KMS-11 (cell line): ENCODE results near the gene ASB5.
"Not testable (repeated sequence)": the region's sequence is repeated elsewhere in the genome, so short reads cannot be mapped to it uniquely, and the experiment has no call there.

Source experiments
- H2AFZ ChIP-seq: fragments of 200-600 bp; sonication (generic); 2 replicates; pipeline ENCODE4 v1.6.1; 2016; ENCODE audit warnings: antibody characterized with exemption, mixed run types, low read depth
- H3K27ac ChIP-seq: fragments of 200-600 bp; sonication (generic); 2 replicates; pipeline ENCODE4 v1.6.1; 2016; ENCODE audit warnings: mild to moderate bottlenecking, mixed run types
- H3K27me3 ChIP-seq: fragments of 200-600 bp; sonication (generic); 2 replicates; pipeline ENCODE4 v1.6.1; 2017; ENCODE audit warnings: mild to moderate bottlenecking, low read depth, mixed run types, moderate library complexity; ENCODE audit not compliant: insufficient read depth
- H3K36me3 ChIP-seq: fragments of 200-600 bp; sonication (generic); 2 replicates; pipeline ENCODE4 v1.6.1; 2017; ENCODE audit warnings: mild to moderate bottlenecking, mixed run types; ENCODE audit not compliant: insufficient read depth
- H3K4me1 ChIP-seq: fragments of 200-600 bp; sonication (generic); 2 replicates; pipeline ENCODE4 v1.6.1; 2016; ENCODE audit warnings: mild to moderate bottlenecking, low read depth, mixed run types; ENCODE audit not compliant: poor library complexity, severe bottlenecking
- H3K4me2 ChIP-seq: fragments of 200-600 bp; sonication (generic); 2 replicates; pipeline ENCODE4 v1.7.0; 2016; ENCODE audit warnings: mild to moderate bottlenecking, mixed run types
- H3K4me3 ChIP-seq: fragments of 200-600 bp; sonication (generic); IDR thresholded peaks from 2 replicates; pipeline ENCODE4 v1.6.1; 2017; ENCODE audit warnings: low read depth, low read length, mixed read lengths; ENCODE audit not compliant: insufficient read depth
- H3K79me2 ChIP-seq: fragments of 200-600 bp; sonication (generic); 2 replicates; pipeline ENCODE4 v1.6.1; 2016; ENCODE audit warnings: low read depth, mixed run types; ENCODE audit not compliant: insufficient read depth
- H3K9ac ChIP-seq: fragments of 200-600 bp; sonication (generic); 2 replicates; pipeline ENCODE4 v1.6.1; 2016; ENCODE audit warnings: mild to moderate bottlenecking, mixed run types
- H4K20me1 ChIP-seq: fragments of 200-600 bp; sonication (generic); 2 replicates; pipeline ENCODE4 v1.6.1; 2016; ENCODE audit warnings: mild to moderate bottlenecking, mixed run types; ENCODE audit not compliant: insufficient read depth
- TF ChIP-seq, protein P1 (sequence below): fragments of 200-600 bp; sonication (generic); conservative IDR thresholded peaks from 2 replicates; pipeline ENCODE4 v1.6.1; 2017; ENCODE audit warnings: low read depth, mild to moderate bottlenecking, antibody characterized with exemption, low read length, moderate library complexity, mixed read lengths

Gene ASB5

DNA sequence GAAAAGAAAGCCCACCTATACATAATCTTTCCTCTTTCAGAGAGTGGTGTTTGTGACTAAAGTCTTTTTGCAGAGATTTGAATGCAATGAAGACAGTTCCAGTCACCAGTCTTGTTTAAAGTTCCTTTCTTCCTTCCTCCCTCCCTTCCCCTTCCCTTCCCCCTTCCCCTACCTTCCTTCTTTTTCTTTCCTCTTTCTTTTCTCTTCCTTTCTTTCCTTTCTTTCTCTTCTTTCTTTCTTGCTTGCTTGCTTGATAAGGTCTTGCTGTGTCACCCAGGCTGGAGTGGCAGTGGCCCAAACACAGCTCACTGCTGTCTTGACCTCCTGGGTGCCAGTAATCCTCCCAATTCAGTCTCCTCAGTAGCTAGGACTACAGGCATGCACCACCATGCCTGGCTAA is 19.0 kb upstream of the ASB5 start:
- no peak overlapping the region for H3K27ac ChIP-seq
- no peaks in the 10 kb centered on the region for H3K4me1 ChIP-seq
- no peaks in the 10 kb centered on the region for H3K79me2 ChIP-seq
- no peak overlapping the region for H2AFZ ChIP-seq
- no peaks in the 10 kb centered on the region for H3K27me3 ChIP-seq
- TF ChIP-seq, protein P1, sequence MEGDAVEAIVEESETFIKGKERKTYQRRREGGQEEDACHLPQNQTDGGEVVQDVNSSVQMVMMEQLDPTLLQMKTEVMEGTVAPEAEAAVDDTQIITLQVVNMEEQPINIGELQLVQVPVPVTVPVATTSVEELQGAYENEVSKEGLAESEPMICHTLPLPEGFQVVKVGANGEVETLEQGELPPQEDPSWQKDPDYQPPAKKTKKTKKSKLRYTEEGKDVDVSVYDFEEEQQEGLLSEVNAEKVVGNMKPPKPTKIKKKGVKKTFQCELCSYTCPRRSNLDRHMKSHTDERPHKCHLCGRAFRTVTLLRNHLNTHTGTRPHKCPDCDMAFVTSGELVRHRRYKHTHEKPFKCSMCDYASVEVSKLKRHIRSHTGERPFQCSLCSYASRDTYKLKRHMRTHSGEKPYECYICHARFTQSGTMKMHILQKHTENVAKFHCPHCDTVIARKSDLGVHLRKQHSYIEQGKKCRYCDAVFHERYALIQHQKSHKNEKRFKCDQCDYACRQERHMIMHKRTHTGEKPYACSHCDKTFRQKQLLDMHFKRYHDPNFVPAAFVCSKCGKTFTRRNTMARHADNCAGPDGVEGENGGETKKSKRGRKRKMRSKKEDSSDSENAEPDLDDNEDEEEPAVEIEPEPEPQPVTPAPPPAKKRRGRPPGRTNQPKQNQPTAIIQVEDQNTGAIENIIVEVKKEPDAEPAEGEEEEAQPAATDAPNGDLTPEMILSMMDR, result no peak
- H3K4me2 ChIP-seq, result no peak overlapping the region
- H3K9ac ChIP-seq, result no peak overlapping the region
- H3K36me3 ChIP-seq, result no peaks in the 10 kb centered on the region
- no peaks in the 10 kb centered on the region for H4K20me1 ChIP-seq
- no peak overlapping the region for H3K4me3 ChIP-seq

DNA sequence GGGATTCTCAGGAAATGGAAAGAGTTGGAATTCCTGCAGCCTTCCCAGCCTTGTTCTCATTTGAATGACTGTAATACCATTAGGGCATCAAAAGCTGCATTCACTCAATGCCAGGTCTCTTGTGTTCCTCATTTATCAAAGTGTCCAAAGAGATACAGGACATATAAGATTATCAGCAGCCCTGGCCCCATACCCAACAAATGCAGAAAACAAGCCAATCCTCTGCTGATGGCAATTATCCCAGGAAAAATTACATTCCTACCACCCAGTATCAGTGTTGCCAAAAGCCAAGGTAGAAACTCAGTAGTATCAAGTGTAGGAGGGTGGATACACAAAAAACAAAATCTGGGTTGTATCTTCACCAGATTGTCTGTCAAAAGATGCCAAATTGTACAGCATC is 18.5 kb upstream of the ASB5 start:
- H3K27me3 ChIP-seq, result no peaks in the 10 kb centered on the region
- no peak overlapping the region for H3K27ac ChIP-seq
- H3K4me3 ChIP-seq, result no peak overlapping the region
- no peaks in the 10 kb centered on the region for H3K4me1 ChIP-seq
- H2AFZ ChIP-seq, result no peak overlapping the region
- H4K20me1 ChIP-seq, result no peaks in the 10 kb centered on the region
- TF ChIP-seq, protein P1, result no peak
- no peaks in the 10 kb centered on the region for H3K79me2 ChIP-seq
- no peaks in the 10 kb centered on the region for H3K36me3 ChIP-seq
- no peak overlapping the region for H3K4me2 ChIP-seq
- no peak overlapping the region for H3K9ac ChIP-seq

DNA sequence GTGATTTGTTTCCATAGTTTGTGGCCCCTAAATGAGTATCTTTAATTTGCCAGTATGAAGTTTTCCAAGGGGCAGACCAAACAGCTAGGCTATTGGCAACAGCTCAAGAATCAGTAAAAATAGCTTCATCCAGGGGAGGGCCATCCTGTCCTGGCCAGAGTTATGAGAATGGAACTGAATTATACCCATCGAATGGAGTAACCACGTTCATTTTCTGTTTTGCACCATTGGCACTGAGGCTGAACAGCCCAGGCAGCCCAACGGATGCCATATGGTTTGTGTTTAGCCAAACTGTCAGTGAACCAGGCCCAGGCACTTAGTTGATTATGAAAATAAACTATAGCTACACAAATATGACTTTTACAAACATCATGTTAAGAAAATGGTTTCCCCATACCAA is 17.7 kb upstream of the ASB5 start:
- Histone ChIP-seq H2AFZ (no peak overlapping the region), H3K4me2 (no peak overlapping the region), H3K36me3 (no peaks in the 10 kb centered on the region), H3K4me3 (no peak overlapping the region), H4K20me1 (no peaks in the 10 kb centered on the region), H3K4me1 (no peaks in the 10 kb centered on the region), H3K27ac (no peak overlapping the region), H3K9ac (no peak overlapping the region), H3K79me2 (no peaks in the 10 kb centered on the region), H3K27me3 (no peaks in the 10 kb centered on the region)
- TF ChIP-seq, protein P1, result no peak

DNA sequence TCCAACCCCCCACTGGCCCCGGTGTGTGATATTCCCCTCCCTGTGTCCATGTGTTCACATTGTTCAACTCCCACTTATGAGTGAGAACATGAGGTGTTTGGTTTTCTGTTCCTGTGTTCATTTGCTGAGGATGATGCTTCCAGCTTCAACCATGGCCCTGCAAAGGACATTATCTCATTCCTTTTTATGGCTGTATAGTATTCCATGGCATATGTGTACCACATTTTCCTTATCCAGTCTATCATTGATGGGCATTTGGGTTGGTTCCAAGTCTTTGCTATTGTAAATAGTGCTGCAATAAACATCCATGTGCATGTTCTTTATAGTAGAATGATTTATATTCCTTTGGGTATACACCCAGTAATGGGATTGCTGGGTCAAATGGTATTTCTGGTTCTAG is 10.5 kb upstream of the ASB5 start:
- H3K36me3 ChIP-seq, H4K20me1 ChIP-seq, H3K27ac ChIP-seq, H2AFZ ChIP-seq, H3K79me2 ChIP-seq, H3K4me3 ChIP-seq, H3K9ac ChIP-seq, H3K4me1 ChIP-seq, H3K4me2 ChIP-seq, H3K27me3 ChIP-seq: not testable (repeated sequence)

DNA sequence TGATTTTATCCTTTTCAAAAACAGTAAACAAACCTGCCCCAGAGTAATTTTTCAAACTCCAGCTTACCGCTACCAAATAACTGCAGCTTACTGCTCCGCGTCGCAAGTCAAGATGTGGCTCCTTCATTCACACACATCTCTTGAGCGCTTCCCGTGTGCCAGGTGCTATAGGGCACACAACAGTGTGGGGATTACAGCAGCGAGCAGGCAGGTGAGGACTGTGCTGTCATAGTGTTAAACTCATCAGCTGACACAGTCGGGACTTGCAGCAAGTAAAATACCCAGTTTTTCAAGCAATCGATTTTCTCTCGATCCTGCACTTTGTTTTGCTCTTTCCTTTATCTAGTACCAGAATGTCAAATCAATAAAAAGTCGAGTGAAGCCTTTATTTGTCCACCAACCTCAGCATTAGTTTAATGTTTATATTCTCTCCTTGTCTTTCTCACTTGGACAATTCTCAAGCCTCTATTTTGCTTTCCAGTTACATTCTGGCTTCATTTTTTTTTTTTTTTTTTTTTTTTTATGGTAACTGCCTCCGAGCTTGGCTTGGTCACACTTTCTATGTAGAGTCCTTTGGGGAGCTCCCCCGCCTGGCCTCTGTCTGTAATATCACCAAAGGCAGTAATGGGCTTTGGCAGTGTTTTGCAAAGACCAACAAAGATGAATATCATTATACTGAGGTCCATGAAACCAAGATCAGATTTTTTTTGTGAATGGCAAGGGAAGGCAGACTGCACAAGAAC is 8.3 kb upstream of the ASB5 start:
- Histone ChIP-seq H3K4me2 (no peak overlapping the region), H4K20me1 (no peaks in the 10 kb centered on the region), H3K4me1 (no peaks in the 10 kb centered on the region), H3K36me3 (no peaks in the 10 kb centered on the region), H3K9ac (no peak overlapping the region), H3K27ac (no peak overlapping the region), H2AFZ (peak overlapping the region; percentile 31; the same call in 1 of the 2 replicates), H3K4me3 (no peak overlapping the region), H3K79me2 (no peaks in the 10 kb centered on the region), H3K27me3 (no peaks in the 10 kb centered on the region)
- TF ChIP-seq, protein P1, result peak; percentile 56
